K562 (cell line): ENCODE measurements around the gene CCDC152. TPM values are rescaled to one million over a fixed set of nuclear protein-coding genes. Genes with fewer than 3 reads are reported as not detected.

ENCODE experiments used
- ATAC-seq: fragments of 200-7000 bp; cut with Tn5 transposase; 3 replicates; pipeline ENCODE4 v1.9.1; 2020; ENCODE audit warnings: moderate library complexity
- BruUV-seq: library from RNA; stranded (reverse); fragments of 400-500 nt; replicated peaks from 2 replicates; lab custom pipeline; 2021; lab: Mats Ljungman, UMichigan
- CTCF ChIA-PET: fragments of 300-600 bp; formaldehyde crosslinking; extraction: SDS; loops from one replicate; lab custom pipeline; 2021; ENCODE audit warnings: low intra/inter-chr PET ratio; lab: Yijun Ruan, JAX
- POLR2A ChIA-PET: fragments of 300-600, 350-650 bp; sonication (Branson Sonifier 250); formaldehyde crosslinking; extraction: SDS; loops from one replicate; lab custom pipeline; 2021; ENCODE audit warnings: antibody characterized with exemption, inconsistent platforms; lab: Yijun Ruan, JAX
- DNase-seq, 4 experiments: peaks; one replicate each; pipeline versions ENCODE4 v3.0.0 to v3.0.0-alpha.2; 2011 to 2018; ENCODE audit warnings: low spot score in 3 of 4, mixed read lengths in 3 of 4; ENCODE audit errors: extremely low read depth in 1 of 4
- FAIRE-seq: peaks from 2 replicates; lab custom pipeline; 2011; peaks lifted over from hg19 to GRCh38; lab: Jason Lieb, UNC
- H2AFZ ChIP-seq: 2 replicates; pipeline ENCODE4 v1.6.0; 2011; ENCODE audit warnings: low read depth, low read length, control low read depth, inconsistent platforms
- H3K27ac ChIP-seq: fragments of 200-600 bp; 3 replicates; pipeline ENCODE4 v1.8.0; 2011; ENCODE audit warnings: low read depth, mild to moderate bottlenecking, control low read depth, inconsistent platforms, low read length, moderate library complexity, mixed read lengths; ENCODE audit errors: extremely low read depth
- H3K27me3 ChIP-seq, 2 experiments: fragments of 300-600 bp in 1 of 2; 2 replicates in 1 of 2; 3 replicates in 1 of 2; pipeline versions ENCODE4 v1.6.0 to v1.8.0; 2011; ENCODE audit warnings: inconsistent platforms in 2 of 2, low read length in 2 of 2, mild to moderate bottlenecking in 1 of 2, mixed read lengths in 1 of 2, moderate library complexity in 1 of 2; ENCODE audit not compliant: control insufficient read depth in 2 of 2, insufficient read depth in 2 of 2
- H3K36me3 ChIP-seq: fragments of 300-600 bp; 3 replicates; pipeline ENCODE4 v1.8.0; 2011; ENCODE audit warnings: mild to moderate bottlenecking, low read length, inconsistent platforms; ENCODE audit not compliant: control insufficient read depth, insufficient read depth
- H3K4me1 ChIP-seq, 2 experiments: fragments of 200-600 bp in 1 of 2; replicated peaks in 1 of 2; 2 replicates in 1 of 2; 3 replicates in 1 of 2; pipeline versions ENCODE4 v1.5.1 to v1.8.0; 2011; ENCODE audit warnings: inconsistent platforms in 2 of 2, low read length in 2 of 2, mild to moderate bottlenecking in 1 of 2, mixed read lengths in 1 of 2, moderate library complexity in 1 of 2; ENCODE audit not compliant: control insufficient read depth in 2 of 2, insufficient read depth in 2 of 2
- H3K4me2 ChIP-seq: 2 replicates; pipeline ENCODE4 v1.6.1; 2011; ENCODE audit warnings: low read length, control low read depth, inconsistent platforms, mixed read lengths; ENCODE audit not compliant: insufficient read depth
- H3K4me3 ChIP-seq: fragments of 200-600 bp; sonication (generic), shearing (Covaris generic); 2 replicates; pipeline ENCODE4 v1.5.1; 2016; ENCODE audit warnings: control low read depth, inconsistent platforms
- H3K79me2 ChIP-seq: fragments of 200-600 bp; 3 replicates; pipeline ENCODE4 v1.8.0; 2011; ENCODE audit warnings: low read length, inconsistent platforms; ENCODE audit not compliant: control insufficient read depth, insufficient read depth
- H3K9ac ChIP-seq, 2 experiments: 2 replicates each; pipeline versions ENCODE4 v1.6.0 to v1.6.1; 2011; ENCODE audit warnings: low read depth in 2 of 2, low read length in 2 of 2, control low read depth in 1 of 2, inconsistent platforms in 1 of 2, mild to moderate bottlenecking in 1 of 2, mixed read lengths in 1 of 2; ENCODE audit not compliant: insufficient read depth in 1 of 2
- H3K9me1 ChIP-seq: one replicate; pipeline ENCODE4 v1.6.0; 2011; ENCODE audit warnings: inconsistent platforms, mild to moderate bottlenecking, low read length, moderate library complexity; ENCODE audit not compliant: control insufficient read depth, insufficient read depth
- H3K9me3 ChIP-seq: replicated peaks from 2 replicates; pipeline ENCODE4 v1.5.1; 2011; ENCODE audit warnings: low read depth, low read length, inconsistent platforms; ENCODE audit not compliant: control insufficient read depth, insufficient read depth
- H4K20me1 ChIP-seq: replicated peaks from 2 replicates; pipeline ENCODE4 v1.6.1; 2011; ENCODE audit warnings: low read length, inconsistent platforms, mixed read lengths; ENCODE audit not compliant: control insufficient read depth, insufficient read depth
- BCOR ChIP-seq: fragments of 450-650 bp; IDR thresholded peaks from 2 replicates; pipeline ENCODE4 v1.6.1; 2016
- CEBPB ChIP-seq: fragments of 450-650 bp; IDR thresholded peaks from 2 replicates; pipeline ENCODE4 v1.6.1; 2016; ENCODE audit warnings: missing genetic modification characterization, missing compliant biosample characterization
- CREB3L1 ChIP-seq: fragments of 450-650 bp; IDR thresholded peaks from 2 replicates; pipeline ENCODE4 v1.6.1; 2014; ENCODE audit warnings: low read depth, mild to moderate bottlenecking, moderate library complexity, borderline replicate concordance
- CUX1 ChIP-seq: fragments of 200-800 bp; sonication (Bioruptor generic); IDR thresholded peaks from 2 replicates; pipeline ENCODE4 v1.6.1; 2016; ENCODE audit warnings: missing genetic modification characterization, missing compliant biosample characterization
- HNRNPH1 ChIP-seq: fragments of 200-400 bp; formaldehyde crosslinking; optimal IDR thresholded peaks from 2 replicates; pipeline ENCODE3; 2017; ENCODE audit warnings: low read depth, mild to moderate bottlenecking, low read length, moderate library complexity
- JUNB ChIP-seq: fragments of 450-650 bp; formaldehyde crosslinking; conservative IDR thresholded peaks from 2 replicates; pipeline ENCODE4 v1.4.0; 2020; ENCODE audit warnings: mild to moderate bottlenecking
- NEUROD1 ChIP-seq: fragments of 150-350 bp; IDR thresholded peaks from 2 replicates; pipeline ENCODE4 v1.6.1; 2014; ENCODE audit warnings: borderline replicate concordance, low read length, low read depth; ENCODE audit not compliant: partially characterized antibody
- NR2F6 ChIP-seq: fragments of 450-650 bp; formaldehyde crosslinking; IDR thresholded peaks from 2 replicates; pipeline ENCODE4 v1.4.0; 2020; ENCODE audit warnings: mild to moderate bottlenecking
- NUFIP1 ChIP-seq: fragments of 450-650 bp; IDR thresholded peaks from 2 replicates; pipeline ENCODE4 v1.6.1; 2018; ENCODE audit not compliant: partially characterized antibody
- ZFP30 ChIP-seq: fragments of 250-450 bp; sonication (Bioruptor Pico); IDR thresholded peaks from 2 replicates; pipeline ENCODE4 v1.8.0; 2022; ENCODE audit warnings: moderate library complexity, mild to moderate bottlenecking, inconsistent platforms, borderline replicate concordance
- ZFP91 ChIP-seq: sonication (generic); formaldehyde crosslinking; IDR thresholded peaks from 2 replicates; pipeline ENCODE4 v1.8.0; 2022; ENCODE audit warnings: mild to moderate bottlenecking, missing genetic modification reagents
- ZNF3 ChIP-seq: fragments of 250-450 bp; sonication (Bioruptor Pico); IDR thresholded peaks from 2 replicates; pipeline ENCODE4 v1.5.0; 2021; ENCODE audit warnings: mild to moderate bottlenecking, moderate library complexity
- ZNF699 ChIP-seq: fragments of 250-450 bp; sonication (Bioruptor Pico); IDR thresholded peaks from 2 replicates; pipeline ENCODE4 v1.8.0; 2021; ENCODE audit warnings: mild to moderate bottlenecking, moderate library complexity; ENCODE audit not compliant: insufficient replicate concordance
- WGBS: fragments of 100-300 bp; shearing (Covaris generic); methylation state at CpG from one replicate; pipeline ENCODE4 v1.1.6; 2016; ENCODE audit warnings: low coverage, mixed read lengths; ENCODE audit not compliant: insufficient coverage; ENCODE audit errors: missing lambda C conversion rate; 5-methylcytosine and 5-hydroxymethylcytosine counted together
- in situ Hi-C: fragments of 300-500 bp; cut with MboI; formaldehyde crosslinking; loops from 4 replicates; pipeline ENCODE4 v1.15.0; 2018; ENCODE audit warnings: inconsistent platforms, mixed read lengths
- intact Hi-C: fragments of 100-400 bp; cut with micrococcal nuclease; formaldehyde crosslinking; loops from 2 replicates; pipeline ENCODE4 v1.14.2; 2022
- polyA plus RNA-seq, 8 experiments: library from polyadenylated mRNA; depleted of rRNA in 4 of 8; stranded (reverse) in 5 of 8; unstranded in 3 of 8; fragments of >200 nt; fragmentation: Nextera tagmentation in 2 of 8; fragmentation: Illumina TruSeq in 1 of 8; extraction: Ambion mirVana in 2 of 8; extraction: Trizol in 1 of 8; gene quantifications; 2 replicates each; pipeline versions ENCODE4 v1.2.1 to v1.2.3, GENCODE V29; 2011 to 2014; ENCODE audit warnings: inconsistent platforms in 1 of 8, missing spikeins in 1 of 8
- total RNA-seq, 7 experiments: library from RNA; depleted of rRNA in 6 of 7; stranded (reverse); fragments of >200 nt in 6 of 7; fragmentation: Illumina TruSeq in 2 of 7; extraction: Trizol in 2 of 7; gene quantifications; 2 replicates each; pipeline versions ENCODE4 v1.2.1 to v1.2.3, GENCODE V29; 2011 to 2021; ENCODE audit warnings: low replicate concordance in 1 of 7

CCDC152 gene
- total and polyA plus RNA-seq, 9 of the 15 experiments (the other 6 are each of a cell fraction or from before 2014, with no cell fraction given): 2.5 to 11.6 (median 5.1) TPM

GRCh38 chr5:42720251-42720650, 36.4 kb upstream of the CCDC152 start:
- no peak for ATAC-seq
- no peak overlapping the region for H3K27ac ChIP-seq
- DNase-seq: no peak
- H3K4me2 ChIP-seq: no peak overlapping the region
- in situ Hi-C loops (no loop called here), intact Hi-C loops (no loop called here)
- no TSS peak for BruUV-seq
- no peak overlapping the region for H3K4me3 ChIP-seq
- no peaks in the 10 kb centered on the region for H3K4me1 ChIP-seq
- H3K9me1 ChIP-seq: no peaks in the 10 kb centered on the region
- no peak overlapping the region for H3K9ac ChIP-seq
- WGBS: 2% methylated on average over 6 of the region's 6 CpGs
- H3K79me2 ChIP-seq: no peaks in the 10 kb centered on the region
- H3K27me3 ChIP-seq: peaks cover 0 to 7% of the 10 kb centered on the region in 2 experiments; a peak in 2 of 5 replicates
- FAIRE-seq: no peak
- ChIA-PET CTCF (no interaction called here), POLR2A (interaction anchor here (0.6 kb wide), 1 partner anchor 24 kb away, joined by 3 read pairs; no protein-coding TSS in a partner anchor)
- H2AFZ ChIP-seq: no peak overlapping the region
- H3K36me3 ChIP-seq: no peaks in the 10 kb centered on the region
- H3K9me3 ChIP-seq: no peaks in the 10 kb centered on the region
- H4K20me1 ChIP-seq: no peaks in the 10 kb centered on the region
- TF ChIP-seq CEBPB: no peak
- TF ChIP-seq ZNF699 (CRISPR knock-in tag): no peak
- no peak for TF ChIP-seq CREB3L1
- TF ChIP-seq ZFP30 (CRISPR knock-in tag): no peak
- no peak for TF ChIP-seq NEUROD1
- TF ChIP-seq ZNF3 (CRISPR knock-in tag): no peak
- TF ChIP-seq NR2F6 (CRISPR knock-in tag): no peak
- TF ChIP-seq JUNB (CRISPR knock-in tag): no peak
- TF ChIP-seq CUX1: no peak
- no peak for TF ChIP-seq HNRNPH1
- no peak for TF ChIP-seq BCOR
- TF ChIP-seq NUFIP1: no peak
- TF ChIP-seq ZFP91 (CRISPR knock-in tag): no peak
